HEK293 (cell line): ENCODE data around the gene TEKTIP1.
"Not testable (repeated sequence)": the region's sequence is repeated elsewhere in the genome, so short reads cannot be mapped to it uniquely, and the experiment has no call there.

Experiments used
- CTCF ChIA-PET: fragments of 350-600 bp; formaldehyde crosslinking; extraction: SDS; loops from one replicate; lab custom pipeline; 2021; ENCODE audit warnings: antibody characterized with exemption; lab: Yijun Ruan, JAX
- POLR2A ChIA-PET: fragments of 300-600 bp; formaldehyde crosslinking; extraction: SDS; loops from one replicate; lab custom pipeline; 2020; ENCODE audit warnings: antibody characterized with exemption, inconsistent platforms; lab: Yijun Ruan, JAX
- H3K27ac ChIP-seq: fragments of 200-500 bp; sonication (Bioruptor generic); 2 replicates; pipeline ENCODE4 v1.5.1; 2014; ENCODE audit warnings: low read depth, low read length, control low read depth, inconsistent platforms; ENCODE audit errors: extremely low read depth
- H3K36me3 ChIP-seq, 2 experiments: fragments of 200-500 bp in 1 of 2; sonication (Bioruptor generic) in 1 of 2; 1 replicate in 1 of 2; 2 replicates in 1 of 2; pipeline ENCODE4 v1.5.1; 2014 to 2017; ENCODE audit warnings: inconsistent platforms in 2 of 2, low read length in 2 of 2; ENCODE audit not compliant: control insufficient read depth in 2 of 2, insufficient read depth in 1 of 2
- H3K4me1 ChIP-seq: fragments of 200-500 bp; sonication (Bioruptor generic); 2 replicates; pipeline ENCODE4 v1.5.1; 2014; ENCODE audit warnings: mild to moderate bottlenecking, low read length, inconsistent platforms; ENCODE audit not compliant: control insufficient read depth, insufficient read depth
- H3K4me3 ChIP-seq: 2 replicates; pipeline ENCODE4 v1.5.1; 2011; ENCODE audit warnings: low read depth, mild to moderate bottlenecking, control low read depth, low read length, moderate library complexity
- H3K9me3 ChIP-seq: fragments of 200-500 bp; sonication (Bioruptor generic); 2 replicates; pipeline ENCODE4 v1.5.1; 2014; ENCODE audit warnings: low read depth, low read length, inconsistent platforms; ENCODE audit not compliant: control insufficient read depth, insufficient read depth
- GLIS1 ChIP-seq: fragments of 450-650 bp; formaldehyde crosslinking; IDR thresholded peaks from 2 replicates; pipeline ENCODE4 v1.5.1; 2016; ENCODE audit warnings: missing biosample characterization, missing genetic modification characterization
- SALL2 ChIP-seq: fragments of 450-650 bp; formaldehyde crosslinking; IDR thresholded peaks from 2 replicates; pipeline ENCODE4 v1.5.0; 2017; ENCODE audit warnings: missing biosample characterization, mild to moderate bottlenecking, missing genetic modification characterization, borderline replicate concordance
- SP7 ChIP-seq: fragments of 450-650 bp; formaldehyde crosslinking; IDR thresholded peaks from 2 replicates; pipeline ENCODE4 v1.5.1; 2016; ENCODE audit warnings: missing biosample characterization, missing genetic modification characterization
- ZBTB8A ChIP-seq: fragments of 450-650 bp; formaldehyde crosslinking; IDR thresholded peaks from 2 replicates; pipeline ENCODE4 v1.5.1; 2016; ENCODE audit warnings: missing biosample characterization, missing genetic modification characterization
- ZIC2 ChIP-seq: fragments of 450-650 bp; formaldehyde crosslinking; IDR thresholded peaks from 2 replicates; pipeline ENCODE4 v1.5.1; 2016; ENCODE audit warnings: missing biosample characterization, missing genetic modification characterization
- ZNF10 ChIP-seq: fragments of 450-650 bp; formaldehyde crosslinking; IDR thresholded peaks from 2 replicates; pipeline ENCODE4 v1.5.1; 2017; ENCODE audit warnings: missing biosample characterization, missing genetic modification characterization
- ZNF146 ChIP-seq: fragments of 450-650 bp; formaldehyde crosslinking; IDR thresholded peaks from 2 replicates; pipeline ENCODE4 v1.5.1; 2016; ENCODE audit warnings: missing biosample characterization, missing genetic modification characterization
- ZNF16 ChIP-seq: fragments of 450-650 bp; formaldehyde crosslinking; IDR thresholded peaks from 2 replicates; pipeline ENCODE4 v1.5.1; 2016; ENCODE audit warnings: low read depth, missing biosample characterization, missing genetic modification characterization
- ZNF175 ChIP-seq: fragments of 450-650 bp; formaldehyde crosslinking; IDR thresholded peaks from 2 replicates; pipeline ENCODE4 v1.5.1; 2016; ENCODE audit warnings: missing biosample characterization, missing genetic modification characterization
- ZNF223 ChIP-seq: fragments of 450-650 bp; formaldehyde crosslinking; IDR thresholded peaks from 2 replicates; pipeline ENCODE4 v1.5.1; 2016; ENCODE audit warnings: missing biosample characterization, missing genetic modification characterization
- ZNF510 ChIP-seq: fragments of 450-650 bp; formaldehyde crosslinking; IDR thresholded peaks from 2 replicates; pipeline ENCODE4 v1.5.1; 2018; ENCODE audit warnings: mild to moderate bottlenecking, missing genetic modification characterization, missing biosample characterization; ENCODE audit not compliant: insufficient replicate concordance
- ZNF529 ChIP-seq: fragments of 450-650 bp; formaldehyde crosslinking; IDR thresholded peaks from 2 replicates; pipeline ENCODE4 v1.5.1; 2017; ENCODE audit warnings: missing genetic modification characterization, missing biosample characterization; ENCODE audit not compliant: insufficient replicate concordance
- ZNF548 ChIP-seq: fragments of 450-650 bp; formaldehyde crosslinking; IDR thresholded peaks from 2 replicates; pipeline ENCODE4 v1.5.1; 2016; ENCODE audit warnings: missing biosample characterization, missing genetic modification characterization
- ZNF585B ChIP-seq: fragments of 450-650 bp; formaldehyde crosslinking; IDR thresholded peaks from 2 replicates; pipeline ENCODE4 v1.5.1; 2016; ENCODE audit warnings: missing biosample characterization, missing genetic modification characterization
- ZNF596 ChIP-seq: fragments of 450-650 bp; IDR thresholded peaks from 2 replicates; pipeline ENCODE4 v1.5.0; 2018; ENCODE audit warnings: missing biosample characterization, mild to moderate bottlenecking, missing genetic modification characterization, moderate library complexity
- ZNF621 ChIP-seq: fragments of 450-650 bp; formaldehyde crosslinking; IDR thresholded peaks from 2 replicates; pipeline ENCODE4 v1.5.1; 2017; ENCODE audit warnings: missing biosample characterization, missing genetic modification characterization
- ZNF623 ChIP-seq: fragments of 450-650 bp; formaldehyde crosslinking; IDR thresholded peaks from 2 replicates; pipeline ENCODE4 v1.5.1; 2016; ENCODE audit warnings: missing biosample characterization, missing genetic modification characterization
- ZNF692 ChIP-seq: fragments of 450-650 bp; formaldehyde crosslinking; IDR thresholded peaks from 2 replicates; pipeline ENCODE4 v1.5.1; 2016; ENCODE audit warnings: missing biosample characterization, missing genetic modification characterization
- ZNF707 ChIP-seq: fragments of 450-650 bp; formaldehyde crosslinking; IDR thresholded peaks from 2 replicates; pipeline ENCODE4 v1.5.1; 2016; ENCODE audit warnings: missing biosample characterization, missing genetic modification characterization
- ZSCAN5A ChIP-seq: fragments of 450-650 bp; formaldehyde crosslinking; IDR thresholded peaks from 2 replicates; pipeline ENCODE4 v1.5.1; 2016; ENCODE audit warnings: missing biosample characterization, missing genetic modification characterization
- TF ChIP-seq, protein P1 (sequence below): sonication (generic); formaldehyde crosslinking; IDR thresholded peaks from 2 replicates; pipeline ENCODE4 v1.8.1; 2022; ENCODE audit warnings: mild to moderate bottlenecking, moderate library complexity, missing genetic modification reagents

The TEKTIP1 gene

DNA sequence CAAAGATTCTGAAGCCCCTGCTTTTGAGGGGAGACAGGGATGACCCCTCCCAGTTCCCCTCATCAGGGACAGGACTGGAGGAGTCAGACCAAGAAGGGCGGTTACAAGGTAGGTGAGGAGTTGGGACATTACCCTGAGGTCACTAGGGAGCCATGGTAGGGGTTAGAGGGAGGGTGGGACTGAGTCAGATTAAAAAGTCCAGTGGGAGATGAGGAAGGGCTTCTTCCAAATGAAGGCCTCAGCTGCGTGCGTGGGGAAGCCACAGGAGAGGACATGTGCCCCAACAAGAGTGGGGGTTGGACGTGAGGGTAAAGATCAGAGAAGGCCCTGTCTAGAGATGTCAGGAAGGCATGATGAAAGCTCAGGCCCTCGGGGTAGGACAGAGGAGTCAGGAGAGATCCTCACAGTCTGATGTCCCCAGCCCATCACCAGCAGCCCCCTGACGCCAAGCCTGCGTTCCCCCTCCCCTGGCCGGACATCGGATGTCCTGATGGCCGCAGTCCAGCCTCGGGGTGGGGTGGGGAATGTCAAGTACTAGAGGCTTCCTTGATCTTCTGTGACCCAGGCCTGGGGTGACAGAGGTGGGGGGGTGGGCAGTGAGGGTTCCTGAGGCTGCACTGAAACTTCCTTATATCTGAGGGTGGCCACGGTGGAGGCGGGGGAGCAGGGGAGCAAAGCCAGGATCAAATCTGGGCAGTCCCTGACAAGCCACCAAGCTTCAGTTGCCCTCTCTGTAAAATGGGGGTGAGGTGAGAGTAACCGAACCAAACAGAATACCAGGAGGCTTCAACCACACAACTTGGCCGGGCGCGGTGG is 24.9 kb downstream of the TEKTIP1 start:
- Histone ChIP-seq H3K36me3 (no peaks in the 10 kb centered on the region), H3K9me3 (no peaks in the 10 kb centered on the region), H3K4me3 (no peak overlapping the region), H3K4me1 (no peaks in the 10 kb centered on the region), H3K27ac (no peak overlapping the region)
- POLR2A ChIA-PET, result interaction anchor here (1.1 kb wide), 1 partner anchor 19 kb away, joined by 3 read pairs; no protein-coding TSS in a partner anchor
- TF ChIP-seq SALL2 (tag by site-specific recombination) (no peak), ZNF623 (no peak), ZNF10 (tag by site-specific recombination) (no peak), ZNF596 (no peak), ZNF548 (no peak), ZNF16 (peak; percentile 88), ZNF621 (no peak)
- CTCF ChIA-PET, result interaction anchor here (0.6 kb wide), 1 partner anchor 31 kb away, joined by 3 read pairs; no protein-coding TSS in a partner anchor

DNA sequence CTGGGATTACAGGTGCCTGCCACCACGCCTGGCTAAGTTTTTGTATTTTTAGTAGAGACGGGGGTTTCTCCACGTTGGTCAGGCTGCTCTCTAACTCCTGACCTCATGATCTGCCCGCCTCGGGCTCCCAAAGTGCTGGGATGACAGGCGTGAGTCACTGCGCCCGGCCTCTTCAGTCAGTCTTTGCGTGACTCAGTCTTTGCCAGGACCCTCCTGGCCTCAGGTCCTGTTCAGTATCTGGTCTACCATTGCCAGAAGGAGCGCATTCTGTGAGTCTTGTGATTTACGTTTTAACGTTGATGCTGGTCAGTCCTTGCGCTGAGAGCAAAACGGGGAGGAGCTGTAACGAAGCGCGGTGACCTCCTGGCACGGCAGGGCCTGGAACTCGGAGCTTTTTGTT is 26.2 kb downstream of the TEKTIP1 start:
- TF ChIP-seq ZNF585B (tag by site-specific recombination) (no peak), ZNF692 (tag by site-specific recombination) (no peak), ZNF223 (tag by site-specific recombination) (no peak), ZNF707 (tag by site-specific recombination) (no peak), SP7 (tag by site-specific recombination) (no peak), ZNF510 (tag by site-specific recombination) (no peak)
- TF ChIP-seq, protein P1, sequence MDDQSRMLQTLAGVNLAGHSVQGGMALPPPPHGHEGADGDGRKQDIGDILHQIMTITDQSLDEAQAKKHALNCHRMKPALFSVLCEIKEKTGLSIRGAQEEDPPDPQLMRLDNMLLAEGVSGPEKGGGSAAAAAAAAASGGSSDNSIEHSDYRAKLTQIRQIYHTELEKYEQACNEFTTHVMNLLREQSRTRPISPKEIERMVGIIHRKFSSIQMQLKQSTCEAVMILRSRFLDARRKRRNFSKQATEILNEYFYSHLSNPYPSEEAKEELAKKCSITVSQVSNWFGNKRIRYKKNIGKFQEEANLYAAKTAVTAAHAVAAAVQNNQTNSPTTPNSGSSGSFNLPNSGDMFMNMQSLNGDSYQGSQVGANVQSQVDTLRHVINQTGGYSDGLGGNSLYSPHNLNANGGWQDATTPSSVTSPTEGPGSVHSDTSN (CRISPR knock-in tag), result no peak
- H3K4me3 ChIP-seq, result no peak overlapping the region
- CTCF ChIA-PET, result interaction anchor here (0.5 to 0.6 kb wide), 2 partner anchors 20 to 686 kb away, joined by 3 read pairs; no protein-coding TSS in a partner anchor

DNA sequence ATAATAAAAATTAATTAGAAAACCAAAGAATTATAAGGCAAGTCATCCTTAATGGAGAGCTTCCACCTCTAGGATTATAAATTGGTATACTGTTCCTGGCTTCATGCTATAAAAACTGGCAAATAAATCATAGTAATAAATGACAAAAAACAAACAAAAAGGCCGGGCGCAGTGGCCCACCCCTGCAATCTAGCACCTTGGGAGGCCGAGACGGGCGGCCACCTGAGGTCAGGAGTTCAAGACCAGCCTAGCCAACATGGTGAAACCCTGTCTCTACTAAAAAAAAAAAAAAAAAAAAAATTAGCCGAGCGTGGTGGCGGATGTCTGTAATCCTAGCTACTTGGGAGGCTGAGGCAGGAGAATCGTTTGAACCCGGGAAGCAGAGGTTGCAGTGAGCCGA is 31.1 kb downstream of the TEKTIP1 start:
- not testable (repeated sequence) for H3K27ac ChIP-seq
- POLR2A ChIA-PET, result interaction anchor here (0.6 to 0.9 kb wide), 4 partner anchors 8 to 19 kb away, joined by 3 to 4 read pairs (median 4); no protein-coding TSS in a partner anchor

More for the DNA sequence above, 26.2 kb downstream of the TEKTIP1 start:
- POLR2A ChIA-PET, result interaction anchor here (0.9 kb wide), 1 partner anchor 14 kb away, joined by 3 read pairs; no protein-coding TSS in a partner anchor
- Histone ChIP-seq H3K27ac (no peak overlapping the region), H3K36me3 (no peaks in the 10 kb centered on the region), H3K9me3 (no peaks in the 10 kb centered on the region), H3K4me1 (no peaks in the 10 kb centered on the region)

DNA sequence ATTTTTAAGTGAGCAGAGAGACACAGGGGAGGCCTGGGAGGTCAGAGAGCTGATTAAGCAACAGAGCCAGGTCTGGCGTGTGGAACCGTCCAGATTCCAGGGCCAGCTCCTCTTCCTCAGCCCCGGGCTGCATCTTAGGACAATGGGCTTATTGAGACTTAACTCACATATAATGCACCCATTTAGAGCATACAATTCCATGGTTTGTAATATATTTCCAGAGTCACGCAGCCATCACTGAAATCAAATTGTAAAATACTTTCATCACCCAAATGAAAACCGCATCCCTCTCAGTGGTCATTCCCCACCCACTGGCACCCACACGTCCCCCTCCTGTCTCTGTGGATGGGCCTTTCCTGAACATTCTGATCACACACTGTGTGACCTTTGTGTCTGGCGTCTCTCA is 31.6 kb downstream of the TEKTIP1 start:
- ChIA-PET CTCF (no interaction called here), POLR2A (interaction anchor here (0.6 to 0.8 kb wide), 2 partner anchors 9 to 11 kb away, joined by 3 to 4 read pairs; no protein-coding TSS in a partner anchor)
- no peaks in the 10 kb centered on the region for H3K4me1 ChIP-seq
- no peak overlapping the region for H3K4me3 ChIP-seq
- no peak overlapping the region for H3K27ac ChIP-seq
- no peaks in the 10 kb centered on the region for H3K9me3 ChIP-seq
- TF ChIP-seq ZIC2 (tag by site-specific recombination) (peak; percentile 31; the same call in 1 of the 2 replicates), ZNF529 (no peak), ZNF692 (tag by site-specific recombination) (no peak), ZSCAN5A (tag by site-specific recombination) (no peak), GLIS1 (tag by site-specific recombination) (no peak), ZNF175 (tag by site-specific recombination) (no peak), ZNF146 (tag by site-specific recombination) (no peak)
- peaks cover 5 to 8% of the 10 kb centered on the region in 2 experiments; a peak in 2 of 3 replicates for H3K36me3 ChIP-seq

More for the DNA sequence above, 31.1 kb downstream of the TEKTIP1 start:
- not testable (repeated sequence) for H3K36me3 ChIP-seq, H3K4me1 ChIP-seq, H3K9me3 ChIP-seq, H3K4me3 ChIP-seq
- peak; percentile 52 for TF ChIP-seq ZBTB8A (tag by site-specific recombination)
- CTCF ChIA-PET, result interaction anchor here (0.6 to 0.9 kb wide), 2 partner anchors 25 to 115 kb away, joined by 3 to 5 read pairs; no protein-coding TSS in a partner anchor
